Tibial nerve (tissue), 4 donors: Measurements from ENCODE around the gene NPHS2. TPM values are rescaled to one million over a fixed set of nuclear protein-coding genes. Genes with fewer than 3 reads are reported as not detected.

Experiments used
- DNase-seq, 2 donors: peaks; one replicate each; pipeline ENCODE4 v3.0.0-alpha.2; 2019; ENCODE audit warnings: low spot score in 2 of 2
- H3K27ac ChIP-seq, 4 donors: fragments of 200-600 bp; sonication (generic) in 3 of 4; one replicate each; pipeline ENCODE4 v1.5.1; 2017 to 2019; ENCODE audit warnings: mild to moderate bottlenecking in 1 of 4
- H3K27me3 ChIP-seq, 2 donors: fragments of 200-600 bp; sonication (generic) in 1 of 2; one replicate each; pipeline versions ENCODE4 v1.5.1 to v1.6.0; 2017 to 2019
- H3K36me3 ChIP-seq, 3 donors: fragments of 200-600 bp; sonication (generic); one replicate each; pipeline ENCODE4 v1.5.1; 2018 to 2019
- H3K4me1 ChIP-seq, 4 donors: fragments of 200-600 bp; sonication (generic) in 3 of 4; one replicate each; pipeline ENCODE4 v1.5.1; 2017 to 2019
- H3K4me3 ChIP-seq, 4 donors: fragments of 200-600 bp; sonication (generic) in 3 of 4; one replicate each; pipeline ENCODE4 v1.5.1; 2017 to 2019; ENCODE audit warnings: mild to moderate bottlenecking in 1 of 4, moderate library complexity in 1 of 4
- H3K9me3 ChIP-seq, 4 donors: fragments of 200-600 bp; sonication (generic) in 3 of 4; one replicate each; pipeline ENCODE4 v1.5.1; 2017 to 2019
- CTCF ChIP-seq, 5 experiments: fragments of 200-600 bp in 3 of 5; fragments of 450-650 bp in 2 of 5; sonication (generic) in 3 of 5; IDR thresholded peaks; one replicate each; pipeline ENCODE4 v1.5.1; 2016 to 2019; ENCODE audit warnings: antibody characterized with exemption in 5 of 5, mild to moderate bottlenecking in 3 of 5, moderate library complexity in 2 of 5
- EP300 ChIP-seq, 2 donors: sonication (generic); formaldehyde crosslinking; IDR thresholded peaks; one replicate each; pipeline ENCODE4 v1.6.1; 2017; ENCODE audit warnings: antibody characterized with exemption in 2 of 2, mild to moderate bottlenecking in 1 of 2
- POLR2A ChIP-seq, 2 donors: fragments of 450-650 bp; IDR thresholded peaks; one replicate each; pipeline ENCODE4 v1.6.1; 2017; ENCODE audit warnings: antibody characterized with exemption in 2 of 2, mild to moderate bottlenecking in 2 of 2, moderate library complexity in 2 of 2
- WGBS, 2 donors: methylation state at CpG; one replicate each; pipeline ENCODE4 v1.1.5; 2018; 5-methylcytosine and 5-hydroxymethylcytosine counted together
- total RNA-seq, 4 donors: library from RNA; depleted of rRNA; stranded (reverse); fragments of >200 nt; gene quantifications; one replicate each; pipeline ENCODE4 v1.1.0, GENCODE V29; 2016

Gene NPHS2
- total RNA-seq, 4 donors from 2014 or later: not detected

DNA sequence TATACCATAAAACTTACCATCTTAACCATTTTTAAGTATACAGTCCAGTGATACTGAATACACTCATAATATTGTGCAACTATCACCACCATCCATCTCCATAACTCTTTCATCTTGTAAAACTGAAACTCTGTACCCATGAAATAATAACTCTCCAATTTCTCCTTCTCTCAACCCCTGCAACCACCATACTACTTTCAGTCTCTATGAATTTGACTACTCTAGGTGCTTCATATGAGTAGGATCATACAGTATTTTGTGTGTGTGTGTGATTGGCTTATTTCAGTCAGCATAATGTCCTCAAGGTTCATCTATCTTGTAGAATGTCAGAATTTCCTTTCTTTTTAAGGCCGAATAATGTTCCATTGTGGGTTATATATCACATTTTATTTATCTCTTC is 17.7 kb downstream of the NPHS2 start:
- DNase-seq: no peak
- Histone ChIP-seq H3K36me3 (no peaks in the 10 kb centered on the region), H3K27ac (no peak overlapping the region), H3K9me3 (no peaks in the 10 kb centered on the region), H3K4me3 (no peak overlapping the region), H3K27me3 (no peaks in the 10 kb centered on the region), H3K4me1 (no peaks in the 10 kb centered on the region)
- TF ChIP-seq POLR2A (IDR thresholded peaks at IDR 0.05) (no peak), CTCF (IDR thresholded peaks at IDR 0.05) (no peak), EP300 (IDR thresholded peaks at IDR 0.05) (no peak)
- 84 to 95% methylated on average over 1 of the region's 1 CpG for whole genome bisulfite sequencing, 2 donors

DNA sequence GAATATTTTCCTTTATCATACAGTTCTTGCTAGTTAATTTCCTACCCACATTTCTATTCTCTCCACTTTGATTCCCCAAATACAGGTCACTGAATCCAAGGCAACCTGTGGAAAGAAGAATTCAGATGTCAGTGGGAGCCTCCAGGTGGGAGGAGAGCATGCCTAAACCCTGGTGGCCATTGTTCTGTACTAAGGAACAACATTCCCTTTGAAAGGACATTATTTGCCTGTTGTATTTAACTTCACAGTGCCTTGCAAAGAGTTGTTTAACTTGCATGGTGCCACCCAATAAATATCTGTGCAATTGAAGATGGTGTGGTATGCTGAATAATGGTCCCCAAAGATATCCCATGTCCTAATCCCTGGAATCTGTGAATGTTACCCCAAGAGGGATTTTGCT is 21.3 kb downstream of the NPHS2 start:
- no peak for DNase-seq
- Histone ChIP-seq H3K9me3 (no peaks in the 10 kb centered on the region), H3K27ac (no peak overlapping the region), H3K36me3 (no peaks in the 10 kb centered on the region), H3K4me1 (no peaks in the 10 kb centered on the region), H3K4me3 (no peak overlapping the region), H3K27me3 (no peaks in the 10 kb centered on the region)
- TF ChIP-seq EP300 (IDR thresholded peaks at IDR 0.05): no peak
- TF ChIP-seq POLR2A (IDR thresholded peaks at IDR 0.05): no peak
- TF ChIP-seq CTCF (IDR thresholded peaks at IDR 0.05): no peak

GRCh38 chr1:179550746-179551682 is 24.7 kb downstream of the NPHS2 start:
- H3K4me1 ChIP-seq: no peaks in the 10 kb centered on the region
- H3K27ac ChIP-seq: no peak overlapping the region
- no peaks in the 10 kb centered on the region for H3K27me3 ChIP-seq
- 47 to 49% methylated on average over 9 of the region's 9 CpGs for WGBS, 2 donors
- H3K9me3 ChIP-seq: no peaks in the 10 kb centered on the region
- no peak overlapping the region for H3K4me3 ChIP-seq
- no peak for TF ChIP-seq CTCF (IDR thresholded peaks at IDR 0.05)
- no peak for TF ChIP-seq POLR2A (IDR thresholded peaks at IDR 0.05)
- no peak for TF ChIP-seq EP300 (IDR thresholded peaks at IDR 0.05)
- DNase-seq: no peak
- H3K36me3 ChIP-seq: no peaks in the 10 kb centered on the region

DNA sequence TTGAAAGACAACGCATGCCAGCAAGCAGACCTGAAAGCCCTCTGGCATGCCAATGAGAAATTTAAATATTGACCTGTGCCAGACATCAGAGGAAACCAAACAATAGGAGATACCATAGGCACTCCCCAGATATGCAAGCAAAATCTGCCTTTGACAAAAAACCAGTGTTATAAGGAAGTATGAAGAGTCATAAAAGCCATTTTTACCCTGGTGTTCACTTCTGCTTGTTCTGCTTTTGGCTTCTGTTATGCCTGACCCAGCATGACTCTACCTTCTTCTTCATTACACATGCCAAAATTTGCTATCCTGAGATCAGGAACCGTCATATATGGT is 26.4 kb downstream of the NPHS2 start:
- no peak for DNase-seq
- H3K27me3 ChIP-seq: no peaks in the 10 kb centered on the region
- no peaks in the 10 kb centered on the region for H3K4me1 ChIP-seq
- no peaks in the 10 kb centered on the region for H3K9me3 ChIP-seq
- no peak overlapping the region for H3K4me3 ChIP-seq
- WGBS, 2 donors: 82 to 84% methylated on average over 2 of the region's 2 CpGs
- H3K27ac ChIP-seq: no peak overlapping the region
- TF ChIP-seq EP300 (IDR thresholded peaks at IDR 0.05) (no peak), CTCF (IDR thresholded peaks at IDR 0.05) (no peak), POLR2A (IDR thresholded peaks at IDR 0.05) (no peak)
- no peaks in the 10 kb centered on the region for H3K36me3 ChIP-seq

- Histone ChIP-seq H3K9me3 (no peaks in the 10 kb centered on the region), H3K36me3 (no peaks in the 10 kb centered on the region), H3K4me1 (no peaks in the 10 kb centered on the region), H3K4me3 (no peak overlapping the region), H3K27me3 (no peaks in the 10 kb centered on the region), H3K27ac (no peak overlapping the region)
- TF ChIP-seq POLR2A (IDR thresholded peaks at IDR 0.05): no peak
- no peak for TF ChIP-seq CTCF (IDR thresholded peaks at IDR 0.05)
- TF ChIP-seq EP300 (IDR thresholded peaks at IDR 0.05): no peak
- DNase-seq: no peak
- WGBS, 2 donors: 59 to 91% methylated on average over 3 of the region's 3 CpGs
These were observed 26.9 kb downstream of the NPHS2 start for GRCh38 chr1:179548666-179549367.
